ENCODE data around the gene ZNF215.
"Not testable (repeated sequence)": the region's sequence is repeated elsewhere in the genome, so short reads cannot be mapped to it uniquely, and the experiment has no call there.

ZNF215 gene

GRCh38 chr11:6932145-6932544, 5.9 kb downstream of the ZNF215 start:
- DNase-seq (ENCODE audit: low read depth in 2 of 2, low spot score in 1 of 2), result no peak

- no peak for DNase-seq (ENCODE audit: low read depth in 2 of 2, low spot score in 1 of 2)
Measured at GRCh38 chr11:6941970-6942369, 15.7 kb downstream of the ZNF215 start.

- DNase-seq (ENCODE audit: low read depth in 2 of 2, low spot score in 1 of 2), result no peak
Measured at GRCh38 chr11:6943131-6943530, 16.9 kb downstream of the ZNF215 start.

- not testable (repeated sequence) for DNase-seq (ENCODE audit: low read depth in 2 of 2, low spot score in 1 of 2)
Measured at GRCh38 chr11:6954248-6954647, 28.0 kb downstream of the ZNF215 start.

GRCh38 chr11:6962141-6962540, 35.9 kb downstream of the ZNF215 start:
- DNase-seq (ENCODE audit: low read depth in 2 of 2, low spot score in 1 of 2), result no peak

- no peak for DNase-seq (ENCODE audit: low read depth in 2 of 2, low spot score in 1 of 2)
Measured at GRCh38 chr11:6962673-6963072, 36.4 kb downstream of the ZNF215 start.

- DNase-seq (ENCODE audit: low read depth in 2 of 2, low spot score in 1 of 2), result no peak
Measured at GRCh38 chr11:6968816-6969215, 42.6 kb downstream of the ZNF215 start.

- DNase-seq (ENCODE audit: low read depth in 2 of 2, low spot score in 1 of 2), result not testable (repeated sequence)
Measured at GRCh38 chr11:6969854-6970253, 43.6 kb downstream of the ZNF215 start.

- no peak for DNase-seq (ENCODE audit: low read depth in 2 of 2, low spot score in 1 of 2)
Measured at GRCh38 chr11:6979365-6979764, 53.1 kb downstream of the ZNF215 start.

GRCh38 chr11:6986487-6986886, 60.3 kb downstream of the ZNF215 start:
- no peak for DNase-seq (ENCODE audit: low read depth in 2 of 2, low spot score in 1 of 2)

- DNase-seq (ENCODE audit: low read depth in 2 of 2, low spot score in 1 of 2), result no peak
Measured at GRCh38 chr11:6988506-6988905, 62.3 kb downstream of the ZNF215 start.

- DNase-seq (ENCODE audit: low read depth in 2 of 2, low spot score in 1 of 2), result no peak
Measured at GRCh38 chr11:6991227-6991626, 65.0 kb downstream of the ZNF215 start.

GRCh38 chr11:6992026-6992425, 65.8 kb downstream of the ZNF215 start:
- DNase-seq (ENCODE audit: low read depth in 2 of 2, low spot score in 1 of 2), result no peak

- DNase-seq (ENCODE audit: low read depth in 2 of 2, low spot score in 1 of 2), result no peak
Measured at GRCh38 chr11:6992457-6993417, 66.5 kb downstream of the ZNF215 start.

- DNase-seq (ENCODE audit: low read depth in 2 of 2, low spot score in 1 of 2), result no peak
Measured at GRCh38 chr11:6995703-6996102, 69.5 kb downstream of the ZNF215 start.

- DNase-seq (ENCODE audit: low read depth in 2 of 2, low spot score in 1 of 2), result no peak
Measured at GRCh38 chr11:7004482-7004881, 78.3 kb downstream of the ZNF215 start.

Data from stimulated activated CD8-positive, alpha-beta memory T cell treated with anti-CD3 and anti-CD28 coated beads, Interleukin-4, amount 100 ng/mL, for 4 hours (primary cell).